SIG-M5 treated with dmso at 0.1 percent for 504 hours (cell line): Measurements from ENCODE around the gene VPS18.
A peak's percentile ranks its signal among the peaks of the same experiment; 100 is the strongest.

Experiments
- DNase-seq: peaks from one replicate; lab custom pipeline; 2025; ENCODE audit not compliant: unreplicated experiment; lab: John Stamatoyannopoulos, UW

VPS18 gene

DNA sequence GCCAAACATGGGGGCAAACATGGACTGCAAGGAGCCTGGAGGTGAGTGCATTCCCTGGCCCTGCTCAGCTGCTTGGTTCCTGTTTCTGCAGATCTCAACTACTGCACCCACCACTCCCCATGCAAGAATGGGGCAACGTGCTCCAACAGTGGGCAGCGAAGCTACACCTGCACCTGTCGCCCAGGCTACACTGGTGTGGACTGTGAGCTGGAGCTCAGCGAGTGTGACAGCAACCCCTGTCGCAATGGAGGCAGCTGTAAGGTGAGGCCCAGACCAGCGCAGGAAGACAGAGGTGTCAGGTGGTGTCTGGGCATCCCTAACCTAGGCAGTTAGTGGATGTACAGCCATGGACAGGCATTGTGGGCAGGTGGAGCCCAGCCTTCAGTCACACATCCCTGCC is 40.2 kb downstream of the VPS18 start:
- DNase-seq: no peak

DNA sequence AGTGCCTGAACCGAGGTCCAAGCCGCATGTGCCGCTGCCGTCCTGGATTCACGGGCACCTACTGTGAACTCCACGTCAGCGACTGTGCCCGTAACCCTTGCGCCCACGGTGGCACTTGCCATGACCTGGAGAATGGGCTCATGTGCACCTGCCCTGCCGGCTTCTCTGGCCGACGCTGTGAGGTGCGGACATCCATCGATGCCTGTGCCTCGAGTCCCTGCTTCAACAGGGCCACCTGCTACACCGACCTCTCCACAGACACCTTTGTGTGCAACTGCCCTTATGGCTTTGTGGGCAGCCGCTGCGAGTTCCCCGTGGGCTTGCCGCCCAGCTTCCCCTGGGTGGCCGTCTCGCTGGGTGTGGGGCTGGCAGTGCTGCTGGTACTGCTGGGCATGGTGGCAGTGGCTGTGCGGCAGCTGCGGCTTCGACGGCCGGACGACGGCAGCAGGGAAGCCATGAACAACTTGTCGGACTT is 42.0 kb downstream of the VPS18 start:
- DNase-seq: no peak

DNA sequence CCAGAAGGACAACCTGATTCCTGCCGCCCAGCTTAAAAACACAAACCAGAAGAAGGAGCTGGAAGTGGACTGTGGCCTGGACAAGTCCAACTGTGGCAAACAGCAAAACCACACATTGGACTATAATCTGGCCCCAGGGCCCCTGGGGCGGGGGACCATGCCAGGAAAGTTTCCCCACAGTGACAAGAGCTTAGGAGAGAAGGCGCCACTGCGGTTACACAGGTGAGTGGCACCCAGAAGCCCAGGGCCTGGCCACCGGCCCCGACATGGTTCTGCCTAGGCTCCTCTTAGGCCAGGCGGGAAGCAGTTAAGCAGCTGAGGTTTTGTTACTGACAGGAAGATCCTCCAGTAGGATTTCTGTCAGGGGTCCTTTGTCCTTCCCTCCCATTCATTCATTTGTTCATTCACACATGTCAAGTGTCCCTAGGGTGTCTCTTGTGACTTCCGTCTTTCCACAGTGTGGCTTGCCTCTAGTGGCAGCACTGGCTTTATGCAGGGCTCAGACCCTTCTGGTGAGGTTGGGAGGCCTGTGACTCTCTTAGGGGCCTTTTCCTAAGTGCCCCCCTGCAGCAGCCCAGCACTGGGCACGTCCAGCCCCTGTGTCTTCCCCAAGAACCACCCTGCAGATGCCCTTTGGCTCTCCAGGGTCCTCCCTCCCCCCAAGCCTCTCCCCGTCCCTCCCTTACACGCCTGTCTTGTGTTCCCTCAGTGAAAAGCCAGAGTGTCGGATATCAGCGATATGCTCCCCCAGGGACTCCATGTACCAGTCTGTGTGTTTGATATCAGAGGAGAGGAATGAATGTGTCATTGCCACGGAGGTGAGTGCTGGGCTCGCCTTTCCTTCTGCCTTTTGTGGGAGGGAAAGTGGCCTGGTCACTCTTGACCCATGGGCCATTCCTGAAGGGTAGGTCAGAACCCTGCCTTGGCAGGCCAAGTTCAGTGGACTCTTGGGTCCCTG is 42.7 kb downstream of the VPS18 start:
- DNase-seq: no peak

DNA sequence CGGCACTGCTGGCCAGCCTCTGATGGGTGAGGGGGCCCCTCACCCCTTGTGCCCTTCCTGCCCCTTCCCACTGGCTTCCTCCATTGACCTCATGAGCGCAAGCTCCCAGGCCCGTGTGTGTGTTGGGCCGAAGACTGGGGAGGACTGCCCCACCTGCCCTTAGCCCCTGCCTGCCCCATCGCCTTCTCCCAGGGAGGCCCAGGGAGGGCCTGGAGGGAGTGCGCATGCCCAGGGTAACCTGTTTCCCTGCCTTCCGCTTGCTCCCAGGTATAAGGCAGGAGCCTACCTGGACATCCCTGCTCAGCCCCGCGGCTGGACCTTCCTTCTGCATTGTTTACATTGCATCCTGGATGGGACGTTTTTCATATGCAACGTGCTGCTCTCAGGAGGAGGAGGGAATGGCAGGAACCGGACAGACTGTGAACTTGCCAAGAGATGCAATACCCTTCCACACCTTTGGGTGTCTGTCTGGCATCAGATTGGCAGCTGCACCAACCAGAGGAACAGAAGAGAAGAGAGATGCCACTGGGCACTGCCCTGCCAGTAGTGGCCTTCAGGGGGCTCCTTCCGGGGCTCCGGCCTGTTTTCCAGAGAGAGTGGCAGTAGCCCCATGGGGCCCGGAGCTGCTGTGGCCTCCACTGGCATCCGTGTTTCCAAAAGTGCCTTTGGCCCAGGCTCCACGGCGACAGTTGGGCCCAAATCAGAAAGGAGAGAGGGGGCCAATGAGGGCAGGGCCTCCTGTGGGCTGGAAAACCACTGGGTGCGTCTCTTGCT is 43.7 kb downstream of the VPS18 start:
- DNase-seq: peak; percentile 45

DNA sequence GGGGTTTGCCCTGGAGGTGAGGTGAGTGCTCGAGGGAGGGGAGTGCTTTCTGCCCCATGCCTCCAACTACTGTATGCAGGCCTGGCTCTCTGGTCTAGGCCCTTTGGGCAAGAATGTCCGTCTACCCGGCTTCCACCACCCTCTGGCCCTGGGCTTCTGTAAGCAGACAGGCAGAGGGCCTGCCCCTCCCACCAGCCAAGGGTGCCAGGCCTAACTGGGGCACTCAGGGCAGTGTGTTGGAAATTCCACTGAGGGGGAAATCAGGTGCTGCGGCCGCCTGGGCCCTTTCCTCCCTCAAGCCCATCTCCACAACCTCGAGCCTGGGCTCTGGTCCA is 44.3 kb downstream of the VPS18 start:
- DNase-seq: no peak

DNA sequence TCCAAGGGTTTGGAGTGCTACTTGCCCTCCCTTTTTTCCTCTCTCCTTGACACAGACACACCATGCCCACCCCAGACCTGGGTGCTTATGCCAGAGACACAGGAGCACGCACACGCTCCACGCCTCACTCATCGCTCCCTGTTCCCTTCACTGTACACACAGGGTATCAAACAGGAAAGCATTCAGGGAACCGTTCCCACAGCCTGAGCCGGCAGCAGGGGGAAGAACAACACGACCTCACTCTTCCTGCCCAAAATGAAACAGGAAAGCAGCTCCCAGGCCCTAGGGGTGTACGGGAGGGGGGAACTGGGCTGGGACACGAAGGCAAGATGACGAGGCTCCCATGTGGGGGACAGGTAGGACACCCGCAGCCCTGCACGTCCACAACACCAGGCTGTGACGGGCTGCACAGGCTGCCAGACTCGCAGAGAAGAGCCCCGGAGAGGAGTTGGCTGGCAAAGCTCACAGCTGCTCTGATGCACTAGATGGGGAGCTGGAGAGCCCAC is 46.1 kb downstream of the VPS18 start:
- DNase-seq: no peak

DNA sequence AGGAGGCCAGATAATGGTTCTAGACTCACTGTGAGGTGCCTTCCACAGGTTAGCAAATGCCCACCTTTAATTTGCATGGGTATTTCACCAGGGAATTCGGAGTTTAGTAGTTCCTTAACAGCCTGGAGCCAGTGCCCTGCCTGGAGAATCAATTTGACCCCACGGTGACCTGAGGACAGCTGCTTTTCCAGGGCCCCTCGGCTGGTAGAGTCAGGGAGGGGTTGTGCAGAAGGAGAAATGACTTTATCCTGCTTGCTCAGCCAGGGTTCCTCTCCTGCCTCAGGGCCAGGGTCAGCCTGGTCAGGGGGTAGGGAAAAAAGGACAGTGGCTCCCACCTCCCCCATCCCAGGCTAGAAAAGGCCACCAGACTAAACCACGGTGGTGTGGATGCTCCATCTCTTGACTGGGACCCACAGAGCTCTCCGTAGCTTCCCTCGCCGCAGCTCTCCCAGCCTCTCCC is 46.8 kb downstream of the VPS18 start:
- DNase-seq: no peak

DNA sequence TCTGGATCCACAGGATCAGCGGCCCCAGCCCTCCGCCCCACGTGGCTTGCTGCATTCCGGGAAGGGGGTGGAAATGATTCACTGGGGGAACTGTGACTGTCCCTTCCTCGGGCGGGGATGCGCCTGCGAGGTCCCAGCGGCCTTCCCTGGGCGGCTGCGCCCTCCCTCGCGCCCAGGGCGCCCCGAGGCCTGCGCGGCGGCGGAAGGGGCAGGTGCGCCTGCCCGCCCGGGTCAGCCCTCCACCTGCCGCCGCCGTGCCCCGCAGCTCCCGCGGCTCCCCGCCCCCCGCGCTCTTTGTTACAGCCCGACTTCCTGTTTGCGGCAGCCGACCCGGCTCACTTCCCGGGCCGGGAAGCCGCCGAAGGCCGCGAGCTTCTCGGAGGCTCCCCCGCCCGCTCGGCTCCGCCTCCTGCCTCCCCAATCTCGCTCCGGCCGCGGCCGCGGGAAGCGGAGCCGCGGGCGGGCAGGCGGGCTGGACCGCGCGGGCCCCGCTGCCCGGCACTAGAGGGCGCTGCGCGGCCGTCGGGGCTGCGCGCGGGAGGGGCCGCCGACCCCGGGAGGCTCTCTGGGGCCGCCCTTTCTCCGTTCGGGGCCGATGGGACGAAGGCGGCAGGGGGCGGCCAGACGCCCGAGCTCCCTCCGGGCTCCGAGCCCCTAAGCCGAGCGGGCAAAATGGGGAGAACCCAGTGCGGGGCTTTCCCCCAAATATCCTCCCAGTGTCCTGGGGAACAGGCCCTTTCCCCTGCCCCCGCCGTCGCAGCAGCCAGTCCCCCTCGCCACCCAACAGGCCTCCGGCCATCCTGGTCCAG is 47.5 kb downstream of the VPS18 start:
- peak; percentile 68 for DNase-seq

DNA sequence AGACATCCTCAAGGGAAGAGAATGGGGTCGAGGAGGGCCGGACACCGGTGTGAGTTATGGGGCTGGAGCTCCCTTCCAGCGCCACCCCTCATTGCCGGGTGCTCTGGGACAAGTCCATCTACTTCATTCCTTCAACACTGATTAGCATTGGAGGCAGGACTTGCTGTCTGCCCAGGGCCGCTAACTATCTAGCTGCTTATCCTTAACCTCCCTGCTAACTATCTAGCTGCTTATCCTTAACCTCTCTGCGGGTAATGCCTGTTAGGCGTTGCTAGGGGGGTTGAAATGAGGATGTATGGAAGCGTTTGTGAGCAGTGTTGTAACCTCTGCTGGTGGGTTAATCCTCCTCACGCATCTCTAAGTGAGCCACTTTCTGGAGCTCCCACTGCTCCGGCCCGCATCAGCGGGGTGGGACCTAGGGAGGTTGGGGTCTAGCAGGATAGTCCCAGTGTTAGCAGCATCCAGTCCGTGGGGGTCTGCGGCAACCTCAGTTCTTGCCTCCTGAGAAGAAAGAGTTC is 48.1 kb downstream of the VPS18 start:
- DNase-seq: peak; percentile 80

DNA sequence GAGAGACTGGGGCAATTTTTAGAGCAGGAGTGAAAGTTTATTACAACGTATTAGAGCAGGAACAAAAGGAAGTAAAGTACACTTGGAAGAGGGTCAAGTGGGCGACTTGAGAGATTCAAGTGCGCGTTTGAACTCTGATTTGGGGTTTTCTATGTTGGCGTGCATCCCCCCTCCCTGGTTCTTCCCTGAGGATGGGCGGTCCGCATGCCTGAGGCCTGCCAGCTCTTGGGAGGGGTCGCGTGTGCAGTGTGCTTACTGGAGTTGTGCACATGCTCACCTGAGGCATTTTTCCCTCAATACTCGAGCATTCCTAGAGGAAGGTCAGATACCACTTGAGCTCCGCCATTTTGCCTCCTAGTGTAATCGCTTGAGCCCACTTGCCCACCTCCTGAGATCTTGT is 48.6 kb downstream of the VPS18 start:
- DNase-seq: no peak

DNA sequence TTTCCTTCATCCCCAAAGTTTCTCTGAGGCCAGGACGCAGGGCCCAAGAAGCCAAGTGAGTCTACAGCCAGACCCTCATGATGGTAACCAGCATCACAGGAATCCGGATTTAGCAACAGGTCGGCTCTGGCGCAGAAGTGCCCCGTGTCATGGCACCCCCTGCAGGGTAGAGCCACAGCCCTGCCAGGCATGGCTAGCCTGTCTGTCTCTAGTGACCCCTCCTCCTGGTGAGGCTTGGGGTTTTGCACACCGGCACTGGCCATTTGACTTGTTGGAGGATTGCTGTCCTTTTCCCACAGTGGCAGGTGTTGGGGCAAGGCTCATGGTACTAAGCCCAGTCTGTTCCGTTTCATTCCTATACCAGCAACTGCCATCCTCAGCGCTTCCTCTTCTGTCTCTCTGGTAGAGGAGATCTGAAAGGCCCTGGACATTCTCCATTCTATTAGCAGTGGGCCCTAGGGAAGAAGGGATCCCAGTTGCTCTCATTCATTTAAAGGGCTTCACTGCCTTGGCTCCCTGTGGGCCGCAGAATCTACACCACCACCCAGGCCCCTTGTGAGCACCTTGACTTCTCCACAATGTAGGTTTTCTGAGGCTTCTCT is 49.6 kb downstream of the VPS18 start:
- DNase-seq: no peak

DNA sequence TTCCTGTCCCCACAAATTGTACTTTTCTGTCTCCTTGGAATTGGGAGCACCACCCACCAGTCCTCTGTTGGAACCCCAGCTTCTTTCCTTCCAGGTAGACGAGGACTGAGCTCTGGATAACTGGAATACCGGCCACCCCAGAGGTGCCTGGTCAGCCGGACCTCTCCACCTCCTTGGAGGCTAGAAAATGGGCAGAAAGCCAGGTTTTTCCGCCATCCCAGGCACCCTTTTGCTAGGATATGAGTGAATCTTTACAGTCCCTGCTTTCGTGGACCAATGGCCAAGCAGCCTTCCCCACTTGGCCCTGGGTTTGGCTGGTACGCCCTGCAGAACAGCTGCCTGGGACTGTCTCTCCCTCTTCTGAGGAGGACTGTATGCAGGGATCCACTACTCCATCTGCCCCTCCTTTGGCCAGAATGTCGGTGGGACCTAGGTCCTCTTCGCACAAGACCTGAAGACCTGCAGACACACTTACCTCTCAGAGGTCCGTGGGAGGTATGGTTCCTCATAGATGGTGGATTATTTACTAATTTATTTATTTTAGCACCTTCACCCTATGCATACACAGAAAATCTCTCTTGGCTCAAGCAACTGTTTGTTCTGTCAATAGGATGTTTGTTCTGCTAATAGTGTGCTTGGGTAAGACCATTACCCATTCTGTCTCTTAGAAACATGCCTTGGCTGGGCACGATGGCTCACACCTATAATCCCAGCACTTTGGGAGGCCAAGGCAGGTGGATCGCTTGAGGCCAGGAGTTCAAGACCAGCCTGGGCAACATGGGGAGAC is 50.5 kb downstream of the VPS18 start:
- no peak for DNase-seq

DNA sequence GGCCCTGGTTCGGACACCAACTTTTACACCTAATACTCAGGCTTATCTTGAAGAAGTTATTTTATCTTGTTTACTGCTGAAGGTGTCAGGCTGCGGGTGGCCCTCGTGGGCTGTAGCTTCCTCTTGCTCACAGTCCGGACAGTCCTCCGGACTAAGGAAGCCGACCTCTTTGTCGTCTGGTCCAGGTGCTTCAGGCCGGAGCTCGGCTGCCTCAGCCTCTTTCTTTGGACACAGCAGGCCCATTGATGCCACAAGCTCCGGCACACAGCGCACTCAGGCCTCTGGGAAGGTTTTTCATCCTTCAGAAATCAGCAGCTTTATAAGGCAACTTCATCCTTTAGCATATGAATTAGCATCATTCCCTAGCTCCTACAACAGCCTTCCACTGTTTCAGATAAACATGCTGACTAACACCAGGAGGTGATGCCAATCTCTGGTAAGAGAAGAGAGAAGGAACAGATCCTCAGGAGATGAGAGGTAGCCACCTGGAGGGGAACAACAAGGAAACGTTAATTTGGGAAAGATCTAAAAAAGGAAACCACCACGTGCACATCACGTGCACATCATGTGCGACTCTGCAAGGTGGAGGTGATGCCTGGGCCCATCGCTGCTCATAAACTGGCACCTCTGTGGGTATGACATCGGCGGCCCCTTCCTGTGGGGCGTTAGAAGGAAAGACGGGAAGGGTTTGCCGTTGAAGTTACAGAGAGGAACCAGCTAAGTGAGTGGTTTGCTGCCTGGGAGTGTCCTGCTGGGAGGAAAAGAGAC is 54.6 kb downstream of the VPS18 start:
- DNase-seq: no peak

DNA sequence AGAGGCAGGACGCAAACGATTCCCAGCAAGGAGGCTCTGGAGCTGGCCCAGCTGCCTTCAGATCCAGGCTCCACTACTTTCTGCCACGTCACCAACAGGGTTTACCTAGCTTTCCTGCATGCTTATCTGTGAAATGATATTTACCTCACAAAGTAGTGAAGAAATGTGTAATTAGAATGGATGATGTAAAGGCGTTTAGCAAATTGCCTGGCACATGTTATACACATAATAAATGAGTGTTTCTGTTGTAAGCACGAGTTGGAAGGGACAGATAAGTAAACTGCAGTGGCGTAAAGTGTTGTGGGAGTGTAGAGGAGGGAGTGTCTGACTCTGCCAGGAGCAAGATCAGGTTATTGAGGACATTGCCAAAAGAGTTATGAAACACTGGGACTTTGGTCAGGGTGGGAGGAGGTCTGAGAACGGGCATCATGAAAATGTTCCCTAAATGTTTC is 55.5 kb downstream of the VPS18 start:
- no peak for DNase-seq

DNA sequence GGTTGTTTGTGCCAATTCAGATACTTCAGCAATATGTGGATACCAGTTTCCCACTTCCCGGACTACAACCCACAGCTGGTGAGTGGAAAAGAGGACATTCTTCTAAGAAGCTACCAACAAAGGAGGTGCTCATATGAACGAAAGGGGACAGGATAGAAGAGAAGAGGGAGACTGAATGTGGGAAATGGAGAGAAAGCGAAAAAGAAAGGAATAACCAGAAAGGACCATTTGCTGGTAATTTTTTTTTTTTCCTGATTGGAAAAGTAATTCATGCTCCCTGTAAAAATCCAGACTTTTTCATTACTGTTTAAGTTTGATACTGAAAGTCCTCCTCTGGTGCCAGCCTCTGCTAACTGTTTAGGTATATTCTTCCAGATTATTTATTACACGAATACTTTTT is 57.5 kb downstream of the VPS18 start:
- DNase-seq: no peak

DNA sequence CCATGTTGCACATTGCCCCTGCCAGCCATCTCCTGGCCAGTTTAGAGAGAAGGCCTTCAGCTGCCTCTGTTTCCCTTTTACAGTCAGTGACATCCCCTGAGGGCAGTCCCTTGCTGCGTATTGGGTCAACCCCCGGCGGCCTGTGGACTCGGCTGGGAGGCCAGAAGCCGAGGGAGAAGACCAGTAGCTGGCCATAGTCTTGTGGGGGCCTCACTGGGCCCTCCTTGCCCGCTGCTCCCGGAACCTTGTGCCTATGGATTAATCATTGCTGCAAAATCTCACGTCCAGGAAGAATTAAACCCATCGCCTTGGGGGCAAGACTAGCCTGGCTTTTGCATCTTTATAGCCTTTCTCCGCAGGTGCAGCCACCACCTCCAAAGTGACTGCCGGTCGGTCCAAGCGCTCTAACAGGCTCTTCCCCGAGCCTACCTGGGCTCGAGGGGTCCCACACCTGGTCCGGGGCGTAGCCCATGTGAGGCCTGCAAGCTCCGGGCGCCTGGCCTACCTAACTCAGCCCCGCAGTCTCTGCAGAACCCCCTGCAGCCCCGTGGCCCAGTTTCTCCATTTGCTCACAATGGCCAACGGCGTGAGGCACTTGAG is 58.2 kb downstream of the VPS18 start:
- no peak for DNase-seq

DNA sequence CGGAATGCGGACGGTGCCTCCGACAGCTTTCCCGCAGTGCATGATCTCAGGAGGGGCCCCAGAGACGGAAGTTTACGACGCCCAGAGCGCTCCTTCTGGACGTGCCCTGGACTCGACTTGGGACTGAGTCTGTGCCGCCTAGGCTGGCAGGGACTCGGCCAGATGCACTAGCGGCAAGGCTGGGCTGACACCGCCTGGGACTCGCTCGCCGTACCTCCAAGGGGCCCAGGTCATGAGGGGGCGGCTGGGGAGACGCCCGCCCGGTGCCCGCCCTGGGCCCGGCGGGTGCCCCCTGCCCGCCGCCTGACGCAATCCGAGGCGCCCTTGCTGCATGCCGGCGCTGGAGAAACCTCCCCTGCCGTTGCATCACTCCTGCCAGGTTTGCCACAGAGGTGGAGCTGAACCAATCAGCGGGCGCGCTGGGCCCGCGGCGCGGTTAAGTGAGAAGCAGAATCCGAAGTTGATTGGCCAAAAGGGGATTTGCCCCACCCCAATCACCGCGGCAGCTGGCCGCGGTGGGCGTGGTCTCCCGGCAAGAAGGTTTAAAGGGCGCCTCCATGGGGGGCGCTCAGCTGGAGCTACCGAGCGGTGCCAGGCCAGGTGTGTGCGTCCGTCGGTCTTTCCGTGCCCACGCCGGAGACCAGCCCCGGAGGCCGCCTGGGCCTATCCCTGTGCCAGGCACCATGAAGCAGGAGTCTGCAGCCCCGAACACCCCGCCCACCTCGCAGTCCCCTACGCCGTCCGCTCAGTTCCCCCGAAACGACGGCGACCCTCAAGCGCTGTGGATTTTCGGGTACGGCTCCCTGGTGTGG is 58.9 kb downstream of the VPS18 start, which contains the start of gene CHAC1:
CHAC1 (plus strand) TSS at position 571 of the 812 bp plus-strand sequence; CDS start at position 684, 113 bp downstream.
- peak; percentile 93 for DNase-seq
